T-cell (primary cell): ENCODE results near the gene SYNM. TPM values are rescaled to one million over a fixed set of nuclear protein-coding genes. Genes with fewer than 3 reads are reported as not detected.

Source experiments
- ATAC-seq, 4 experiments: fragments of 200-7000 bp in 3 of 4; fragments of 150-1000 bp in 1 of 4; cut with Tn5 transposase; replicated peaks in 1 of 4; 1 replicate in 3 of 4; 2 replicates in 1 of 4; pipeline ENCODE4 v1.10.0; 2021; ENCODE audit warnings: moderate library complexity in 3 of 4, mild to moderate bottlenecking in 2 of 4, moderate number of reproducible peaks in 1 of 4
- CTCF ChIA-PET, 2 donors: fragments of 300-600 bp; sonication (Branson Sonifier 250); formaldehyde crosslinking; loops; one replicate each; lab custom pipeline; 2022; ENCODE audit warnings: antibody characterized with exemption in 2 of 2; lab: Charles Lee
- POLR2A ChIA-PET, 2 donors: fragments of 300-600 bp; sonication (Branson Sonifier 250); formaldehyde crosslinking; loops; one replicate each; lab custom pipeline; 2022; ENCODE audit warnings: antibody characterized with exemption in 2 of 2; lab: Charles Lee
- DNase-seq, 35 experiments: peaks; one replicate each; pipeline versions ENCODE4 v3.0.0 to v3.0.0-alpha.2; 2013 to 2023
- H3K27ac ChIP-seq: one replicate; pipeline ENCODE4 v1.5.1; 2013; ENCODE audit warnings: low read length
- H3K27me3 ChIP-seq, 2 experiments: replicated peaks in 1 of 2; 1 replicate in 1 of 2; 2 replicates in 1 of 2; pipeline versions ENCODE4 v1.6.1 to v1.7.0; 2013; ENCODE audit warnings: low read length in 1 of 2, mixed read lengths in 1 of 2; ENCODE audit not compliant: control insufficient read depth in 2 of 2, insufficient read depth in 2 of 2; ENCODE audit errors: extremely low read depth in 1 of 2
- H3K36me3 ChIP-seq, 2 donors: 1 replicate in 1 of 2; 2 replicates in 1 of 2; pipeline versions ENCODE4 v1.6.1 to v1.7.0; 2013; ENCODE audit warnings: low read length in 1 of 2; ENCODE audit not compliant: control insufficient read depth in 2 of 2, insufficient read depth in 1 of 2; ENCODE audit errors: extremely low read depth in 1 of 2
- H3K4me1 ChIP-seq, 2 experiments: 1 replicate in 1 of 2; 2 replicates in 1 of 2; pipeline versions ENCODE4 v1.6.1 to v1.7.0; 2013; ENCODE audit warnings: low read length in 2 of 2, mixed read lengths in 1 of 2; ENCODE audit not compliant: insufficient read depth in 2 of 2, control insufficient read depth in 1 of 2; ENCODE audit errors: extremely low read depth in 1 of 2
- H3K4me3 ChIP-seq, 2 donors: 1 replicate in 1 of 2; 2 replicates in 1 of 2; pipeline versions ENCODE4 v1.5.1 to v1.7.0; 2013; ENCODE audit warnings: mild to moderate bottlenecking in 2 of 2, low read length in 1 of 2, moderate library complexity in 1 of 2; ENCODE audit not compliant: control insufficient read depth in 1 of 2; ENCODE audit errors: extremely low read depth in 1 of 2
- H3K9me3 ChIP-seq: 2 replicates; pipeline ENCODE4 v1.7.0; 2013
- H3K27ac Mint-ChIP-seq, 2 donors: one replicate each; pipeline ENCODE4 v1.8.0; 2020 to 2021; ENCODE audit warnings: mild to moderate bottlenecking in 2 of 2, mixed read lengths in 2 of 2
- H3K27me3 Mint-ChIP-seq, 2 donors: one replicate each; pipeline ENCODE4 v1.8.0; 2021 to 2022; ENCODE audit warnings: mixed read lengths in 2 of 2
- H3K36me3 Mint-ChIP-seq: one replicate; pipeline ENCODE4 v1.8.0; 2021; ENCODE audit warnings: mixed read lengths
- H3K4me1 Mint-ChIP-seq, 3 donors: one replicate each; pipeline ENCODE4 v1.8.0; 2020 to 2022; ENCODE audit warnings: mixed read lengths in 3 of 3, mild to moderate bottlenecking in 1 of 3
- H3K4me3 Mint-ChIP-seq, 3 donors: one replicate each; pipeline ENCODE4 v1.8.0; 2020 to 2022; ENCODE audit warnings: mild to moderate bottlenecking in 3 of 3, mixed read lengths in 3 of 3, moderate library complexity in 3 of 3
- H3K9me3 Mint-ChIP-seq, 3 donors: one replicate each; pipeline ENCODE4 v1.8.0; 2020 to 2022; ENCODE audit warnings: mixed read lengths in 3 of 3
- WGBS: methylation state at CpG from one replicate; pipeline ENCODE4 v1.1.5; 2013; ENCODE audit warnings: missing lambda C conversion rate; ENCODE audit not compliant: insufficient coverage; 5-methylcytosine and 5-hydroxymethylcytosine counted together
- total RNA-seq, 35 experiments: library from RNA in 6 of 35; stranded (reverse) in 6 of 35; fragments of 120-200 nt in 1 of 35; gene quantifications; one replicate each; pipeline versions ENCODE4 v1.2.1 to v1.2.4 and lab custom pipeline; 2013 to 2026

SYNM gene
- total RNA-seq, 5 donors from 2014 or later (not counting 1 experiment from before 2014, with no cell fraction given), result 3.7 to 7.3 (median 4.2) TPM

GRCh38 chr15:99117111-99117510 is 12.2 kb downstream of the SYNM start:
- no peaks in the 10 kb centered on the region for H3K4me1 ChIP-seq
- ChIA-PET POLR2A (interaction anchor here in 1 of 2 donors (0.6 kb wide), 1 partner anchor 12 kb away, joined by 3 read pairs; no protein-coding TSS in a partner anchor), CTCF (no interaction called here)
- Mint-ChIP-seq H3K27me3 (peaks cover 0 to 10% of the 10 kb centered on the region in 2 donors), H3K4me3 (no peak overlapping the region), H3K36me3 (no peaks in the 10 kb centered on the region), H3K4me1 (no peaks in the 10 kb centered on the region), H3K9me3 (no peaks in the 10 kb centered on the region), H3K27ac (no peak overlapping the region)
- H3K27me3 ChIP-seq, result peaks cover 0 to 6% of the 10 kb centered on the region in 2 experiments
- H3K9me3 ChIP-seq, result no peaks in the 10 kb centered on the region
- no peak overlapping the region for H3K4me3 ChIP-seq
- no peak overlapping the region for H3K27ac ChIP-seq
- DNase-seq (no peak), ATAC-seq (no peak)
- H3K36me3 ChIP-seq, result no peaks in the 10 kb centered on the region
- 84% methylated on average over 8 of the region's 8 CpGs for WGBS

GRCh38 chr15:99117563-99118257 is 12.8 kb downstream of the SYNM start:
- ATAC-seq (no peak), DNase-seq (no peak)
- Mint-ChIP-seq H3K4me1 (no peaks in the 10 kb centered on the region), H3K9me3 (no peaks in the 10 kb centered on the region), H3K4me3 (no peak overlapping the region), H3K27ac (no peak overlapping the region), H3K27me3 (peaks cover 0 to 10% of the 10 kb centered on the region in 2 donors), H3K36me3 (no peaks in the 10 kb centered on the region)
- peaks cover 0 to 6% of the 10 kb centered on the region in 2 experiments for H3K27me3 ChIP-seq
- ChIA-PET CTCF (no interaction called here), POLR2A (interaction anchor here in 1 of 2 donors (0.6 kb wide), 1 partner anchor 12 kb away, joined by 3 read pairs; no protein-coding TSS in a partner anchor)
- no peaks in the 10 kb centered on the region for H3K4me1 ChIP-seq
- no peak overlapping the region for H3K4me3 ChIP-seq
- WGBS, result 87% methylated on average over 18 of the region's 20 CpGs
- H3K9me3 ChIP-seq, result no peaks in the 10 kb centered on the region
- no peak overlapping the region for H3K27ac ChIP-seq
- H3K36me3 ChIP-seq, result no peaks in the 10 kb centered on the region

GRCh38 chr15:99118258-99118632 is 13.4 kb downstream of the SYNM start:
- no peak for ATAC-seq
- Histone ChIP-seq H3K9me3 (no peaks in the 10 kb centered on the region), H3K27ac (no peak overlapping the region), H3K36me3 (no peaks in the 10 kb centered on the region), H3K27me3 (peaks cover 0 to 6% of the 10 kb centered on the region in 2 experiments), H3K4me3 (no peak overlapping the region), H3K4me1 (no peaks in the 10 kb centered on the region)
- no peaks in the 10 kb centered on the region for H3K9me3 Mint-ChIP-seq
- H3K4me3 Mint-ChIP-seq, result no peak overlapping the region
- POLR2A ChIA-PET, result no interaction called here
- no peak overlapping the region for H3K27ac Mint-ChIP-seq
- WGBS, result 88% methylated on average over 6 of the region's 7 CpGs
- peaks cover 0 to 10% of the 10 kb centered on the region in 2 donors for H3K27me3 Mint-ChIP-seq
- CTCF ChIA-PET, result no interaction called here
- no peak for DNase-seq
- no peaks in the 10 kb centered on the region for H3K36me3 Mint-ChIP-seq
- no peaks in the 10 kb centered on the region for H3K4me1 Mint-ChIP-seq

- Histone ChIP-seq H3K4me1 (no peaks in the 10 kb centered on the region), H3K4me3 (no peak overlapping the region), H3K27me3 (peaks cover 0 to 14% of the 10 kb centered on the region in 2 experiments), H3K9me3 (no peaks in the 10 kb centered on the region), H3K36me3 (no peaks in the 10 kb centered on the region), H3K27ac (no peak overlapping the region)
- ATAC-seq (no peak), DNase-seq (no peak)
- Mint-ChIP-seq H3K4me1 (no peaks in the 10 kb centered on the region), H3K27me3 (peaks cover 0 to 10% of the 10 kb centered on the region in 2 donors), H3K4me3 (no peak overlapping the region), H3K27ac (no peak overlapping the region), H3K36me3 (no peaks in the 10 kb centered on the region), H3K9me3 (no peaks in the 10 kb centered on the region)
- 91% methylated on average over 17 of the region's 22 CpGs for WGBS
- ChIA-PET POLR2A (no interaction called here), CTCF (no interaction called here)
These were observed 14.1 kb downstream of the SYNM start for GRCh38 chr15:99118801-99119546.

- CTCF ChIA-PET, result no interaction called here
- no peaks in the 10 kb centered on the region for H3K4me1 ChIP-seq
- WGBS, result 77% methylated on average over 12 of the region's 12 CpGs
These were observed 15.3 kb downstream of the SYNM start for GRCh38 chr15:99120050-99120777.

GRCh38 chr15:99121207-99121606 is 16.3 kb downstream of the SYNM start:
- H3K36me3 ChIP-seq, result peaks cover 0 to 3% of the 10 kb centered on the region in 2 donors
- H3K4me1 ChIP-seq, result no peaks in the 10 kb centered on the region
- ATAC-seq, result no peak
- ChIA-PET CTCF (no interaction called here), POLR2A (no interaction called here)
- H3K4me3 ChIP-seq, result no peak overlapping the region
- H3K9me3 ChIP-seq, result no peaks in the 10 kb centered on the region
- H3K27ac ChIP-seq, result no peak overlapping the region
- Mint-ChIP-seq H3K27me3 (peaks cover 0 to 10% of the 10 kb centered on the region in 2 donors), H3K9me3 (no peaks in the 10 kb centered on the region), H3K36me3 (no peaks in the 10 kb centered on the region), H3K4me3 (no peak overlapping the region), H3K4me1 (no peaks in the 10 kb centered on the region), H3K27ac (no peak overlapping the region)
- WGBS, result 68% methylated on average over 9 of the region's 10 CpGs
- H3K27me3 ChIP-seq, result peaks cover 0 to 21% of the 10 kb centered on the region in 2 experiments
- no peak for DNase-seq

More at GRCh38 chr15:99120050-99120777, 15.3 kb downstream of the SYNM start:
- no peaks in the 10 kb centered on the region for H3K36me3 Mint-ChIP-seq
- Histone ChIP-seq H3K27ac (no peak overlapping the region), H3K27me3 (peaks cover 0 to 21% of the 10 kb centered on the region in 2 experiments), H3K9me3 (no peaks in the 10 kb centered on the region), H3K4me3 (no peak overlapping the region), H3K36me3 (no peaks in the 10 kb centered on the region)
- ATAC-seq (no peak), DNase-seq (no peak)
- no peaks in the 10 kb centered on the region for H3K4me1 Mint-ChIP-seq
- H3K27ac Mint-ChIP-seq, result no peak overlapping the region
- no peak overlapping the region for H3K4me3 Mint-ChIP-seq
- POLR2A ChIA-PET, result no interaction called here
- H3K27me3 Mint-ChIP-seq, result peaks cover 0 to 10% of the 10 kb centered on the region in 2 donors
- no peaks in the 10 kb centered on the region for H3K9me3 Mint-ChIP-seq
